ENCODE measurements around the gene FOXO3.

DNA sequence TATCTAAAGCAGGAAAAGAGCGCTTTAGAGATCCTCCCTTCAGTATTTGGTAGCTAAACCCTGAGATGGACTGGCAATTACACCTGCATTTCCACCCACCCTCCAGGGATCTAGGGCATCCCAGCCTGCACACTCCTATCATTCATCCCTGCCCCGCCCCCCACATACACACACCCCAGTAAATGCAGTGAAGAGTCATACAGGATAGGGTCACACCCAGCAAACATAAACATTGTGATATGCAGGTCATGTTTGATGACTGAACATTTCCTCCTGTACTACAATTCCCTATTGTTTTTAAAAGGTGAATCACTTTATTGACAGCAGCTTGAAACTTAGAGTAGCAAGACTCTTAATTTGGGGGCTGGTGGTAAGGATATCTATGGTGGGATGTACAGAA lies 112.9 kb downstream of the FOXO3 start:
- no peak for TF ChIP-seq EZH2 (IDR thresholded peaks at IDR 0.05; ENCODE audit: insufficient read depth, poor library complexity, severe bottlenecking)
- no peak for TF ChIP-seq EZH2phosphoT487 (IDR thresholded peaks at IDR 0.05; ENCODE audit: insufficient read depth, low read depth)

Measured in GM23248 (cell line).